NCI-H146 treated with DMSO at 0.1 percent for 48 hours (cell line): ENCODE data around the gene GTF2A1.

Experiments used
- DNase-seq: peaks from one replicate; lab custom pipeline; 2025; ENCODE audit not compliant: unreplicated experiment; lab: John Stamatoyannopoulos, UW

Gene GTF2A1

GRCh38 chr14:81141426-81141825 is 79.3 kb downstream of the GTF2A1 start:
- DNase-seq = no peak

- DNase-seq = no peak
Observed at GRCh38 chr14:81138429-81138828, 82.3 kb downstream of the GTF2A1 start.

GRCh38 chr14:81137316-81137715 is 83.4 kb downstream of the GTF2A1 start:
- no peak for DNase-seq

- DNase-seq = no peak
Observed at GRCh38 chr14:81133400-81133799, 87.4 kb downstream of the GTF2A1 start.

- no peak for DNase-seq
Observed at GRCh38 chr14:81132468-81132867, 88.3 kb downstream of the GTF2A1 start.

GRCh38 chr14:81129242-81129641 is 91.5 kb downstream of the GTF2A1 start:
- no peak for DNase-seq

- no peak for DNase-seq
Observed at GRCh38 chr14:81127785-81128184, 93.0 kb downstream of the GTF2A1 start.

GRCh38 chr14:81125536-81125935 is 95.2 kb downstream of the GTF2A1 start:
- no peak for DNase-seq
